GM23248 (cell line): ENCODE data around the gene PTPRN2. TPM values are rescaled to one million over a fixed set of nuclear protein-coding genes. Genes with fewer than 3 reads are reported as not detected.

Experiments used
- DNase-seq: peaks from one replicate; pipeline ENCODE4 v3.0.0-alpha.2; 2015
- H2AFZ ChIP-seq: fragments of 200-600 bp; sonication (generic); 2 replicates; pipeline ENCODE4 v1.6.1; 2016; ENCODE audit warnings: antibody characterized with exemption
- H3F3A ChIP-seq: fragments of 200-600 bp; sonication (generic); 2 replicates; pipeline ENCODE4 v1.6.1; 2016; ENCODE audit warnings: mild to moderate bottlenecking, antibody characterized with exemption, mixed run types; ENCODE audit not compliant: insufficient read depth
- H3K27ac ChIP-seq: fragments of 200-600 bp; sonication (generic); 2 replicates; pipeline ENCODE4 v1.5.1; 2016; ENCODE audit warnings: mild to moderate bottlenecking
- H3K27me3 ChIP-seq: fragments of 200-600 bp; sonication (generic); replicated peaks from 2 replicates; pipeline ENCODE4 v1.6.1; 2016; ENCODE audit warnings: mild to moderate bottlenecking; ENCODE audit not compliant: insufficient read depth
- H3K36me3 ChIP-seq: fragments of 200-600 bp; sonication (generic); 2 replicates; pipeline ENCODE4 v1.6.1; 2016; ENCODE audit warnings: low read depth, mild to moderate bottlenecking
- H3K4me1 ChIP-seq: fragments of 200-600 bp; sonication (generic); 2 replicates; pipeline ENCODE4 v1.6.1; 2016; ENCODE audit warnings: mild to moderate bottlenecking; ENCODE audit not compliant: insufficient read depth
- H3K4me2 ChIP-seq: fragments of 200-600 bp; sonication (generic); one replicate; pipeline ENCODE4 v1.6.1; 2016; ENCODE audit warnings: mild to moderate bottlenecking; ENCODE audit not compliant: unreplicated experiment
- H3K4me3 ChIP-seq: fragments of 200-600 bp; sonication (generic); 2 replicates; pipeline ENCODE4 v1.5.1; 2016; ENCODE audit warnings: mild to moderate bottlenecking
- H3K79me2 ChIP-seq: fragments of 200-600 bp; sonication (generic); 2 replicates; pipeline ENCODE4 v1.6.1; 2016; ENCODE audit warnings: mild to moderate bottlenecking; ENCODE audit not compliant: insufficient read depth
- H3K9ac ChIP-seq: fragments of 200-600 bp; sonication (generic); 2 replicates; pipeline ENCODE4 v1.6.1; 2016; ENCODE audit warnings: mild to moderate bottlenecking
- H3K9me2 ChIP-seq: fragments of 200-600 bp; sonication (generic); 2 replicates; pipeline ENCODE4 v1.6.1; 2016; ENCODE audit warnings: mixed run types, mild to moderate bottlenecking, moderate library complexity; ENCODE audit not compliant: insufficient read depth
- H3K9me3 ChIP-seq: fragments of 200-600 bp; sonication (generic); one replicate; pipeline ENCODE4 v1.6.1; 2017; ENCODE audit warnings: low read depth
- H4K20me1 ChIP-seq: fragments of 200-600 bp; sonication (generic); 2 replicates; pipeline ENCODE4 v1.6.0; 2016; ENCODE audit not compliant: insufficient read depth
- EZH2 ChIP-seq: fragments of 200-600 bp; sonication (generic); IDR thresholded peaks from 2 replicates; pipeline ENCODE4 v1.6.1; 2018; ENCODE audit warnings: antibody characterized with exemption, mild to moderate bottlenecking; ENCODE audit not compliant: insufficient read depth, poor library complexity, severe bottlenecking
- EZH2phosphoT487 ChIP-seq: fragments of 200-600 bp; sonication (generic); IDR thresholded peaks from 2 replicates; pipeline ENCODE4 v1.6.1; 2018; ENCODE audit warnings: antibody characterized with exemption, moderate library complexity, mild to moderate bottlenecking, low read depth; ENCODE audit not compliant: insufficient read depth
- WGBS, 2 experiments: methylation state at CpG; one replicate each; pipeline ENCODE4 v1.1.6; 2015 to 2017; ENCODE audit warnings: low lambda C conversion rate in 2 of 2, low coverage in 1 of 2; ENCODE audit errors: missing lambda C conversion rate in 2 of 2; 5-methylcytosine and 5-hydroxymethylcytosine counted together
- in situ Hi-C: fragments of 300-500 bp; cut with MboI; formaldehyde crosslinking; loops from 2 replicates; pipeline ENCODE4 v1.15.0; 2020
- polyA plus RNA-seq: library from polyadenylated mRNA; unstranded; fragments of >200 nt; fragmentation: Nextera tagmentation; extraction: Ambion mirVana; gene quantifications from 2 replicates; pipeline ENCODE4 v1.2.1, GENCODE V29; 2016
- total RNA-seq: library from RNA; depleted of rRNA; stranded (reverse); fragments of >200 nt; shearing (Covaris generic); gene quantifications from 2 replicates; pipeline ENCODE4 v1.2.3, GENCODE V29; 2014

PTPRN2 gene
- total and polyA plus RNA-seq, 2 experiments from 2014 or later, result 0.13 TPM; not detected in 1

GRCh38 chr7:157856873-157857577, 730.6 kb downstream of the PTPRN2 start:
- H3K9ac ChIP-seq, result no peak overlapping the region

GRCh38 chr7:157855452-157856213, 732.0 kb downstream of the PTPRN2 start:
- Histone ChIP-seq H3K9me3 (no peaks in the 10 kb centered on the region), H3K9ac (no peak overlapping the region), H3K27ac (no peak overlapping the region), H3K27me3 (no peaks in the 10 kb centered on the region), H4K20me1 (no peaks in the 10 kb centered on the region), H3K4me1 (no peaks in the 10 kb centered on the region), H3K4me2 (no peak overlapping the region), H2AFZ (no peak overlapping the region), H3K9me2 (no peaks in the 10 kb centered on the region), H3F3A (no peaks in the 10 kb centered on the region), H3K79me2 (no peaks in the 10 kb centered on the region), H3K36me3 (no peaks in the 10 kb centered on the region), H3K4me3 (no peak overlapping the region)
- 37 to 43% methylated on average over 22 of the region's 22 CpGs for WGBS, 2 experiments
- in situ Hi-C loops, result no loop called here
- DNase-seq, result no peak
- TF ChIP-seq EZH2phosphoT487 (no peak), EZH2 (no peak)

More at GRCh38 chr7:157856873-157857577, 730.6 kb downstream of the PTPRN2 start:
- no peak for DNase-seq
- TF ChIP-seq EZH2 (no peak), EZH2phosphoT487 (no peak)
- H3K9me3 ChIP-seq, result no peaks in the 10 kb centered on the region
- H4K20me1 ChIP-seq, result no peaks in the 10 kb centered on the region
- H3K4me1 ChIP-seq, result no peaks in the 10 kb centered on the region
- in situ Hi-C loops, result no loop called here
- H3F3A ChIP-seq, result no peaks in the 10 kb centered on the region
- no peak overlapping the region for H3K4me3 ChIP-seq
- H2AFZ ChIP-seq, result no peak overlapping the region
- no peaks in the 10 kb centered on the region for H3K9me2 ChIP-seq
- H3K27me3 ChIP-seq, result no peaks in the 10 kb centered on the region
- H3K27ac ChIP-seq, result no peak overlapping the region
- 53 to 56% methylated on average over 12 to 18 of the region's 22 CpGs for WGBS, 2 experiments
- H3K36me3 ChIP-seq, result no peaks in the 10 kb centered on the region
- no peaks in the 10 kb centered on the region for H3K79me2 ChIP-seq
- H3K4me2 ChIP-seq, result no peak overlapping the region

- Histone ChIP-seq H3K9me2 (no peaks in the 10 kb centered on the region), H4K20me1 (no peaks in the 10 kb centered on the region), H3K9ac (no peak overlapping the region), H3K36me3 (no peaks in the 10 kb centered on the region), H3K27me3 (no peaks in the 10 kb centered on the region), H2AFZ (no peak overlapping the region), H3K4me1 (no peaks in the 10 kb centered on the region), H3K79me2 (no peaks in the 10 kb centered on the region), H3K4me3 (no peak overlapping the region), H3K27ac (no peak overlapping the region), H3K9me3 (no peaks in the 10 kb centered on the region), H3F3A (no peaks in the 10 kb centered on the region), H3K4me2 (no peak overlapping the region)
- WGBS, 2 experiments, result 62 to 70% methylated on average over 10 to 22 of the region's 22 CpGs
- in situ Hi-C loops, result no loop called here
- TF ChIP-seq EZH2 (no peak), EZH2phosphoT487 (no peak)
- no peak for DNase-seq
Observed at GRCh38 chr7:157855016-157855415, 732.6 kb downstream of the PTPRN2 start.

- Histone ChIP-seq H3K27me3 (no peaks in the 10 kb centered on the region), H3K27ac (no peak overlapping the region), H3K36me3 (no peaks in the 10 kb centered on the region), H2AFZ (no peak overlapping the region), H3K79me2 (no peaks in the 10 kb centered on the region), H3K4me1 (no peaks in the 10 kb centered on the region), H3K9ac (no peak overlapping the region), H3K9me2 (no peaks in the 10 kb centered on the region), H3F3A (no peaks in the 10 kb centered on the region), H4K20me1 (no peaks in the 10 kb centered on the region), H3K9me3 (no peaks in the 10 kb centered on the region), H3K4me2 (no peak overlapping the region), H3K4me3 (no peak overlapping the region)
- no peak for DNase-seq
- in situ Hi-C loops, result no loop called here
- TF ChIP-seq EZH2phosphoT487 (no peak), EZH2 (no peak)
- 41 to 43% methylated on average over 26 to 28 of the region's 28 CpGs for WGBS, 2 experiments
Observed at GRCh38 chr7:157854066-157854891, 733.3 kb downstream of the PTPRN2 start.
